GM12878 (cell line): ENCODE measurements around the gene EXOC4.

Experiments
- GABPA ChIP-seq: IDR thresholded peaks from 2 replicates; pipeline ENCODE4 v1.6.1; 2014; ENCODE audit warnings: antibody characterized with exemption, low read depth, mild to moderate bottlenecking, inconsistent platforms
- RAD51 ChIP-seq: fragments of 450-650 bp; IDR thresholded peaks from 2 replicates; pipeline ENCODE4 v1.6.1; 2016; ENCODE audit warnings: moderate library complexity, mild to moderate bottlenecking, inconsistent platforms
- TF ChIP-seq, protein P1 (sequence below), 3 experiments: IDR thresholded peaks in 2 of 3; conservative IDR thresholded peaks in 1 of 3; 2 replicates each; pipeline ENCODE4 v1.5.1; 2011; ENCODE audit warnings: low read depth in 3 of 3, low read length in 3 of 3, mild to moderate bottlenecking in 3 of 3, control low read depth in 2 of 3, moderate library complexity in 2 of 3, inconsistent platforms in 1 of 3, mixed read lengths in 1 of 3; ENCODE audit not compliant: control insufficient read depth in 2 of 3, insufficient read depth in 1 of 3; ENCODE audit errors: extremely low read depth in 1 of 3

DNA sequence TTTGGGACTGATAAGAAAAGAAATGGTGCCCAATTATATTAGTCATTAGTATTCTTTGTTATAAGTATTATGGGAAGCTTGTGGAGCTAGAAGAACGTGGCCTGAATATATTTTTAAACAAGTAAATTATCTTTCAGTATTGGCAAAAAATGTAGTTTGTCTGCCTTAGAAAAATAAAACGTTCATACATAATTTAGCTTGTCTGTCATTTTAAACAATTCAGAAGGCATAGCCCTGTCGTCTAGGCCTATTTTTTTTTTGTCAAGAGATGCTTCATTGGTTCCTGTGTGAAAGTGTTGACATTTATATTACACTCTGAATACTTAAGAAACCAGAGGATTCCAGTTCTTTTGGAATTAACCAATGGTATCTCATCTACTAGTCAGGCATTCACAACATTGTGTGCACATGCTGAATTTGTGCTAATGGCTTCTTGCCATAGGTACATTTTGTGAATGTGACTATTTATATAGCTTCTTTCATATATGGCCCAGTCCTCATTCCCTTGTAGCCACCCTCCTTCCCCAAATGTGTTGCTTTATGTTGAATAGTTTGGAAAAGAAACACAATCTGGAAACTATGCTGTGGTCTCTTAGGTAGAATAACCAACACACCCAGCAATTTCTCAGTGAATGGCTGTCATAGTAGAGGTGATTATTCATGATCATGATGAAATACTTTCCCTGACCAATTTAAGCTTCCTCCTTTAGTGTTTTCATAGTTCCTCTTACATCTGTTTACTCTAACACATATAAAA lies 435.8 kb downstream of the EXOC4 start:
- TF ChIP-seq, protein P1, sequence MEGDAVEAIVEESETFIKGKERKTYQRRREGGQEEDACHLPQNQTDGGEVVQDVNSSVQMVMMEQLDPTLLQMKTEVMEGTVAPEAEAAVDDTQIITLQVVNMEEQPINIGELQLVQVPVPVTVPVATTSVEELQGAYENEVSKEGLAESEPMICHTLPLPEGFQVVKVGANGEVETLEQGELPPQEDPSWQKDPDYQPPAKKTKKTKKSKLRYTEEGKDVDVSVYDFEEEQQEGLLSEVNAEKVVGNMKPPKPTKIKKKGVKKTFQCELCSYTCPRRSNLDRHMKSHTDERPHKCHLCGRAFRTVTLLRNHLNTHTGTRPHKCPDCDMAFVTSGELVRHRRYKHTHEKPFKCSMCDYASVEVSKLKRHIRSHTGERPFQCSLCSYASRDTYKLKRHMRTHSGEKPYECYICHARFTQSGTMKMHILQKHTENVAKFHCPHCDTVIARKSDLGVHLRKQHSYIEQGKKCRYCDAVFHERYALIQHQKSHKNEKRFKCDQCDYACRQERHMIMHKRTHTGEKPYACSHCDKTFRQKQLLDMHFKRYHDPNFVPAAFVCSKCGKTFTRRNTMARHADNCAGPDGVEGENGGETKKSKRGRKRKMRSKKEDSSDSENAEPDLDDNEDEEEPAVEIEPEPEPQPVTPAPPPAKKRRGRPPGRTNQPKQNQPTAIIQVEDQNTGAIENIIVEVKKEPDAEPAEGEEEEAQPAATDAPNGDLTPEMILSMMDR (IDR thresholded peaks at IDR 0.05 in 2 of 3, conservative IDR thresholded peaks at IDR 0.05 in 1 of 3; ENCODE audit: control insufficient read depth in 2 of 3, extremely low read depth in 1 of 3, insufficient read depth in 1 of 3, low read depth in 3 of 3, low read length in 3 of 3), result no peak
- TF ChIP-seq RAD51, result no peak
- TF ChIP-seq GABPA, result no peak
